Stimulated activated CD8-positive, alpha-beta memory T cell treated with anti-CD3 and anti-CD28 coated beads, Interleukin-12 subunit alpha, Interleukin-12 subunit beta, amount 100 ng/mL, for 24 hours (primary cell): ENCODE data around the gene ATP2A2.
"Not testable (repeated sequence)": the region's sequence is repeated elsewhere in the genome, so short reads cannot be mapped to it uniquely, and the experiment has no call there.

Experiments used
- DNase-seq: peaks from one replicate; pipeline ENCODE4 v3.0.0-alpha.2; 2020; ENCODE audit errors: extremely low read depth

The ATP2A2 gene

DNA sequence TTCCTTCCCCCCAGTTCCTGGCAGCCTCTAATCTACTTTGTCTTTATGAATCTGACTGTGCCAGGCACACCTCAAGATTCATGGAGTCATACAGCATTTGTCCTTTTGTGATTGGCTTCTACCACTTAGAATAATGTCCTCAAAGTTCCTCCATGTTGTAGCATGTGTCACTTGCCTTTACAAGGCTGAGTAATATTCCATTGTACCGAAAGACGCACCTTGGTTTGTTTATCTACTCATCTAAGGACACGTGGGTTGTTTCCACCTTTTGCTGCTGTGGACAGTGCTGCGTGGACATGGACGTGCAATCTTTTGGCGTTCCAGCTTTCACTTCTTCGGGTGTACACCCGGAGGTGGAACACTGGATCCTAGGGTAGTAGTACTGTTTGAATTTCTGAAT is 88.9 kb downstream of the ATP2A2 start:
- no peak for DNase-seq

DNA sequence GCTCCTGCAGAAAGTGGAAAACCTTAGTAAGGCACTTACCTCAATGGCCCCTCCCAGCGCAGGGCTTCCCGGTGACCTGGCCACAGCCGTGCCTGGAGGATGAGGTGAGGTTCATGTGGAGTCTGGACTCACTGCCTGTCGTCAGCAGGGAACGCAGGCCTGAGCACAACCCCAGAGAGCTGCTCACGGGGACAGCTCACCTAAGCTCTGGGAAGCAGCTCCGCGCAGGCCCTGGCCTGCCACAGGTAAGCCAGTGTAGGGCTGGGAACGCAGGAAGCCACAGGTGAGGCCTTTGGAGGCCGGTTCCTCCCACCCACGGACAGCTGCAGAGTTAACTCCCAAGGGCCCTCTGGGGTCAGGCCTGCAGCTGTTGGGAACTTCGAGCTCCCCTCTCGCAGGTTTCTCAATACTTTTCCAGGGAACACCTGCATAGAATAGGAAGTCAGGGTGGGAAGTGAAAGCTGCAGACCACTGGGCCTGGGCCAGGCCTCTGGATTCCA is 89.7 kb downstream of the ATP2A2 start:
- DNase-seq = no peak

DNA sequence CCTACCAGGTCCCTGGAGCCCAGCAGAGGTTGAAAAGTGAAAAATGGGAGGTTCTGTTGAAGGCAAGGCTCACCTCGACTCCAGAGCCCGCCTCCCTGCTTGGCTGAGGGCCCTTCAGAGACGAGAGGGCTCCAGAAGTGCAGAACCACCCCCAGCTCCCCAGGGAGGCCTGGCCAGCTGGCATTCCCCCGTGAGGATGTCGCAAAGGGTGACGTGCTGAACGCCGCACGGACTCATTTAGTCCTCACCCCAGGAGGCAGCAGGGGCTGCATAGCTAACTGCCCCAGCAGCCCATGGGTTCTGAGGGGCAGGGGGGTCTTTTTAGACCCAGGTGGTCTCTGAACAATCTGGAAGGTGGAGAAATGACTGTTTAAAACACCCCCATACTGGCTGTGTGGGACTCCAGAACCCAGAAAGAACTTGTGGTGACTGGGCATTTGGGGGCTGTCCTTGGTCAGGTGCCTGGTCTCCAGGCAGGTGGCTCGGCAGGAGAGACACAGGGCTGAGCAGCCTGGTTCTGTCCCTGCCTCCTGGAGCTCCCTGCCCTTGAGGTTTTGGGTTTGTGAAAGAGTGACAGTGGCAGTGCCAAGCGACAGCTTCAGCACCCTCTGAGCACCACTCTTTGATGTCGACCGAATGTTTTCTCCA is 90.5 kb downstream of the ATP2A2 start:
- no peak for DNase-seq

DNA sequence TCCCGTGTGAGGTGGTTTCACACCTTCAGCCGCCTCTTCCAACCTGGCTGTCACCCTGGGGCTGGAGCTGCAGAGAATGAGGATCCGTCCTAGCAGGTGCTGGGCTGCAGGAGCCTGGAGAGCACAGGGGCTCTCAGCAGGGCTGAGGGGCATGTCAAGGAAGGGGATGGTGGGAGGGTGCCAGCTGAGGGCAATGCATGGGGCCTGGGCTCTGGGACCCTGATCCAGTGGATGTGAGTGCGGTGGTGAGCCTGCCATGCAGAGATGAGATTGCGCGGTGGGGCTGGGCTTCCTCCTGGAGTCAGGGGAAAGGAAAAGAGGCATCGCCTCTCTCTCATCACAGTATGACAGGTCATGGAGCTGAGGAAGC is 91.0 kb downstream of the ATP2A2 start:
- DNase-seq = no peak

DNA sequence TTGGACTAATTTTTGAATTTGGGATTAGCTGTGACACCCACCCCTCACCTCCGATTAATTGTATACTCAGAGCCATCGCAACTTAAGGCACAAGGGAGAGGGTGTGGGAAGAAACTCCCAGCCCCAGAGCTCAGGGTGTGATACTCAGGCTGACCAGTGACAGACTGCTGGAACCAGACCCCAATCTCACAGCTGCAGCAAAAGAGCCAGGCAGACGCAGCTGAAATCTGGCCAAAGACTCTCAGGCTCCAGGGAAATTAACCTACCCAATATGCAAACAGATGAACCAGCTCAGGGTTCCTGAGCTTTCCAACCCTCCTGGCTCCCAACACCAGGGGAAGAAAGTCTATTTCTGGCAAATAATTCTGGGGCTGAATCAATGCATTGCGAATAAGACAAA is 92.0 kb downstream of the ATP2A2 start:
- no peak for DNase-seq

DNA sequence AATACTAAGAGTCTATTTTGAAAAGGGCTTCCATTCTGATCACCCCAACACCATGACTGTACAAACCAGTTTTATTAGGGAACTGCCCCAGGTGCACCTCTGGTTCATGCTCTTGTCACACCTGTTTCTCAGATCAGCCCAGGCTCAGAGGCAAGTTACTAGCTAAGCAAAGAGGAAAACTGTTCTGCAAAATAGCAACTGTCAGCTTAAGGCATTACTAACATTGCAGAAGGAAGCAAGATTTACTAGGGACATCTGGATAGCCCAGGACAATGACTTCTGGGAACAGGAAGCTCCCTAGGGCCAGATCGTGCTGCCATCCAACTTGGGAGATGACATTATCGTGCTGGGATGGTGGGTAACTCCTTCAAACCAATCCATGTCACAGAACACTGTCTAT is 92.4 kb downstream of the ATP2A2 start:
- DNase-seq = no peak

DNA sequence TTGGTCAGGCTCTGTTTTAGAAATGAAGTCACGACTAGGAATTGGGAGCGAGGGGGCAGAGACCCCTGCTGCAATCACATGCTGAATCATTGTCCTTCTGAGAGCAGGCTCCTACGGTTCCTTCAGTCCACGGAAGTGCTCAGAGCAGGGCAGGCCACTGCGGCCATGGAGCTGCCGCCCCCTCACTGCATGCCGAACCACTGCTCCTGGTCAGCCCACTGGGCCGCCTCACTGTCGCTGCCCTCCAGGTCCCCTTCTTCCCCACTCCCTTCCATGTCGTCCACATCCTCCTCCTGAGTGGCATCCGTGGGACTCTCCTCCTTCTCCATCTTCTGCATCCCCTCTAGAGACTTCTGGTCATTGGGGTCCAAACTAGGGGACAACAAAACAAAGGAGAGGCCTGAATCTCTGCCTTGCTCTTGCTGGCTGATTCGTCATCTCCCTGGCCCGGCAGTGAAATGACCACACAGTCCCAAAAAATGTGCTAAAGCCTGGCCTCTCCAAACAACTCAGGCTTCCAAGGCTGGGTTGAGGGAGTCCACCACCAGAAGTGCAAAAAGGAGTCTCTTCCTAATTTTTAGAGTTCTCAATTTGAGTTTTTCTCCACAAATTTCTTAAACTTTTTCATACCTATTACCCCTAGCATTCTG is 93.0 kb downstream of the ATP2A2 start:
- DNase-seq = no peak

DNA sequence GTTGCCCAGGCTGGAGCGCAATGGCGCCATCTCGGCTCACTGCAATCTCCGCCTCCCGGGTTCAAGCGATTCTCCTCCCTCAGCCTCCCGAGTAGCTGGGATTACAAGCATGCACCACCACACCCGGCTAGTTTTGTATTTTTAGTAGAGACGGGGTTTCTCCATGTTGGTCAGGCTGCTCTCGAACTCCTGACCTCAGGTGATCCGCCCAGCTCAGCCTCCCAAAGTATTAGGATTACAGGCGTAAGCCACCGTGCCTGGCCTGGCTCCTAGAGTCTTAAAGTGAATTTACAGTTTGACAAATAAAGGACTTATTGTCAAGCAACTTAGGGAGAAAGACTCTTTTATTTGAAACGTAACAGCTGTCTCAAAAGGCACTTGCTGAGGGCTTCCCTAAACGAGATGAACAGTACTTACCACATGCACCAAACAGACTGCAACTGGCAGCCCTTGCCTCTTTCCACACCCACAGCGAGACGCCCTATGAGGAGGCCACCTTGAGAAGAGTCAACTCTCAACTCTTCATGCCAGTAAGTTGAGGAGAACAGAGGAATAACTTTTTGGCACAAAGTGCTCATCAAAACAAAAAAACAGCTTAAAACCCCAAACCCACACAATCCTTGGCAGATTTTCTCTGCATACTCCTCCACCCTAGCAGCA is 97.2 kb downstream of the ATP2A2 start:
- not testable (repeated sequence) for DNase-seq

DNA sequence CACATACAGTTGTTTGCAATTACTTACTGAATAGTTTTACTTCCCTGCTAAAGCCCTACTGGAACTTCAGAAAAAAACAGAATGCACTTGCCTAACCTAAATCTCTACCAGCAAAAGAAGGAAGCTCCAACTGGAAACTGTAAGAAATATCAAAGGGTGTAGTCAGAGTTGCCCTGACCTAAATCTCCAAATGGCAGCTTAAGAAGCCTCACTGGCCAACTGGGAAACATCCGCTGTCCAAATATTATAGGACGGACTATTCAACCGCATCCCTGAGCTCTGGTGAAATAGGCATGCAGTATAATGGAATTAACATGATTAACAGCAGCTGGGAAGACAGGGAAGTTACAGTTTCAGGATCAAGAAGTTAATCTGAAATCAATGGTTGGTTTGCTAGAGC is 98.2 kb downstream of the ATP2A2 start:
- DNase-seq = no peak

DNA sequence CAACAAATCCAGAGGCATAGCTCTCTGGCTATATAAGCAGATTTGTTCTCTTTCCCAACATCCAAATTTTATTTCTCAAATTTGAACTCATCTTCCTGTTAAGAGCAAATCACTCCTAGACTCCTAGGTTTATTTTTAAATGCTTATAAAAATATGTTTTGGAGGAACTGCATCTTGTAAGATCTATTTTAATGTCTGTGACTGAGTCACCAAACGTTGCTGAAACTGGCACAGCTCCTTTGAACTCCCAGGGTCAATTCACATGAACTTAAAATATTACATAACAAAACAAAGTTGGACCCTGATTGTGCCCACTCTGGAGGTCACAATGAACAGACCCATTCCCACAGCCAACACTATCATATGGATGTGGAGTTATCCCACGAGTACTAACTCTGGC is 98.6 kb downstream of the ATP2A2 start:
- DNase-seq = no peak

DNA sequence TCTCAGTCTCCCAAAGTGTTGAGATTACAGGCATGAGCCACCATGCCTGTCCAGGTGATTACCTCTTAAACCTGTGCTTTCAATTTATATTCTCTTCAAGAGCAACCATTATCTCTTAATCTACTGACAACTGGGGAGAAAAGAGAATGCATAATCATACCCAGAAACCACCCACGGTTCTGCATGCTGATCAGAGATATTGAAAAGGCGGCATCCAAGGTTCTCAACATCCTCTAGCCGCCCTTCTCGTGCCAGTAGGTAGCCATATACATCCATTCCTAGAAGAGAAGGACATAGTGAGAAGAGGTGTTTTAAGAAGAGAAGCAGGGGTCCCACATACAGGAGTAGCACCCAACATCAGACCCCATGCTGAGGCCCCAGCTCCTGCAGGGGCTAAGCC is 101.6 kb downstream of the ATP2A2 start:
- DNase-seq = no peak
